Measurements from ENCODE around the gene ERBB2. TPM values are rescaled to one million over a fixed set of nuclear protein-coding genes. Genes with fewer than 3 reads are reported as not detected.

ERBB2 gene
- total RNA-seq (2014; rRNA removed; shearing (Covaris generic)), result 31.3 and 44.2 TPM in 2 replicates

DNA sequence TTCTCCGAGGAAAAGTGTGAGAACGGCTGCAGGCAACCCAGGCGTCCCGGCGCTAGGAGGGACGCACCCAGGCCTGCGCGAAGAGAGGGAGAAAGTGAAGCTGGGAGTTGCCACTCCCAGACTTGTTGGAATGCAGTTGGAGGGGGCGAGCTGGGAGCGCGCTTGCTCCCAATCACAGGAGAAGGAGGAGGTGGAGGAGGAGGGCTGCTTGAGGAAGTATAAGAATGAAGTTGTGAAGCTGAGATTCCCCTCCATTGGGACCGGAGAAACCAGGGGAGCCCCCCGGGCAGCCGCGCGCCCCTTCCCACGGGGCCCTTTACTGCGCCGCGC is at the start of gene ERBB2:
Gene ERBB2, plus strand, starts transcription at position 247 of the 330 bp plus-strand sequence. CDS start 175 bp downstream, outside the sequence.

GRCh38 chr17:39664581-39665561 is 35.0 kb upstream of the ERBB2 start, which contains the start of gene TCAP:
TSS of gene TCAP (plus strand) at chr17:39665349. CDS start at chr17:39665360, 11 bp downstream.

DNA sequence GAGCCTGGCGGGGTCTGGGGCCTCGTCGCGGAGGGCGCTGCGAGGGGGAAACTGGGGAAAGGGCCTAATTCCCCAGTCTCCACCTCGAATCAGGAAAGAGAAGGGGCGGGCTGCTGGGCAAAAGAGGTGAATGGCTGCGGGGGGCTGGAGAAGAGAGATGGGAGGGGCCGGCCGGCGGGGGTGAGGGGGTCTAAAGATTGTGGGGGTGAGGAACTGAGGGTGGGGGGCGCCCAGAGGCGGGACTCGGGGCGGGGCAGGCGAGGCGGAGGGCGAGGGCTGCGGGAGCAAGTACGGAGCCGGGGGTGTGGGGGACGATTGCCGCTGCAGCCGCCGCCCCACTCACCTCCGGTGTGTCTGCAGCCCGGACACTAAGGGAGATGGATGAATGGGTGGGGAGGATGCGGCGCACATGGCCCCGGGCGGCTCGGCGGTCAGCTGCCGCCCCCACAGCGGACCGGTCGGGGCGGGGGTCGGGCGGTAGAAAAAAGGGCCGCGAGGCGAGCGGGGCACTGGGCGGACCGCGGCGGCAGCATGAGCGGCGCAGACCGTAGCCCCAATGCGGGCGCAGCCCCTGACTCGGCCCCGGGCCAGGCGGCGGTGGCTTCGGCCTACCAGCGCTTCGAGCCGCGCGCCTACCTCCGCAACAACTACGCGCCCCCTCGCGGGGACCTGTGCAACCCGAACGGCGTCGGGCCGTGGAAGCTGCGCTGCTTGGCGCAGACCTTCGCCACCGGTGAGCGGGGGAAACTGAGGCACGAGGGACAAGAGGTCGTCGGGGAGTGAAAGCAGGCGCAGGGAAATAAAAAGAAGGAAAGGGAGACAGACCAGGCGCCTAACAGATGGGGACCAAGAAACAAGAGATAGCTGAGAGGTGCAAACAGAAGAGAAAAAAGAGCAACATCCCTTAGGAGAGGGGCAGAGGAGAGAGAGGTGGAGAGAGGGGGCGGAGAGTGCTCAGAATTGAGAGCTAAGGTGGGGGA is 31.6 kb upstream of the ERBB2 start, which contains the start of gene PNMT:
Gene PNMT, plus strand, starts transcription at position 509 of the 980 bp plus-strand sequence. Its CDS starts 23 bp downstream, at position 532.

DNA sequence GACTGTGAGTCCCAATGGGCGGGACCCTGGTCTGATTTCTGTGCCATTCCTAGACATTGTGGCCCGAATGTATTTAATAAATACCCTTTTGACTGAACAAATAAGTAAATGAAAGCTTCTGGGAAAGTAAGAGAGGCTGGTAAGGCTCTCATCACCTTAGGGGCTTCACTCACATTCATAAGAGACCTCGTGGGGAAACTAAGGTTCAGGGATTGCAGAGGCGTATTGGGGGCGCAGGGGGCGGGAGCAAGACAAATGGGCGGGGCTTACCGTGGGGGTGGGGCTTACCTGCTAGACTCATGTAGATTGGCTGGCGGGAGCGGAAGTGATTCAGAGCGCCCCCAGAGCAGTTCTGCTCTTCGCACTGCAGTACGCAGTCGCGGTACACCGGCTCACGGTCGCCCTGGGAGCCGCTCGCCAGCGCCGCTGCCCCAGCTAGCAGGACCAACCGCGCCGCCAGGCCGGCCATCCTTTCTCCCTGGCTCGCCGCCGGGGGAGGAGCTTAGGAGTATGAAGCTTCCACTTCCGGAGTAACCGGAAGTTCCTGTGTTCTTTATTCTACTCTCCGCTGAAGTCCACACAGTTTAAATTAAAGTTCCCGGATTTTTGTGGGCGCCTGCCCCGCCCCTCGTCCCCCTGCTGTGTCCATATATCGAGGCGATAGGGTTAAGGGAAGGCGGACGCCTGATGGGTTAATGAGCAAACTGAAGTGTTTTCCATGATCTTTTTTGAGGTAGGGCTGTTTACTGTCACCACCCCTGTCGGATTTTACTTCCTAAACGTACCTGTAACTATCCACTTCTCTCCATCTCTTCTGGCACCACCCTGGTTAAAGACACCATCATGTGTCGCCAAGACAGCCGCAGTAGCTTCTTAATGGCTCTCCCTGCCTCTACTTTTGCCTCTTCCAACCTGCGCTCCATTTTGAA is 12.1 kb upstream of the ERBB2 start, which contains the start of gene PGAP3:
Gene PGAP3, minus strand, starts transcription at position 512 of the 929 bp plus-strand sequence. Its CDS starts 43 bp downstream, at position 469.

DNA sequence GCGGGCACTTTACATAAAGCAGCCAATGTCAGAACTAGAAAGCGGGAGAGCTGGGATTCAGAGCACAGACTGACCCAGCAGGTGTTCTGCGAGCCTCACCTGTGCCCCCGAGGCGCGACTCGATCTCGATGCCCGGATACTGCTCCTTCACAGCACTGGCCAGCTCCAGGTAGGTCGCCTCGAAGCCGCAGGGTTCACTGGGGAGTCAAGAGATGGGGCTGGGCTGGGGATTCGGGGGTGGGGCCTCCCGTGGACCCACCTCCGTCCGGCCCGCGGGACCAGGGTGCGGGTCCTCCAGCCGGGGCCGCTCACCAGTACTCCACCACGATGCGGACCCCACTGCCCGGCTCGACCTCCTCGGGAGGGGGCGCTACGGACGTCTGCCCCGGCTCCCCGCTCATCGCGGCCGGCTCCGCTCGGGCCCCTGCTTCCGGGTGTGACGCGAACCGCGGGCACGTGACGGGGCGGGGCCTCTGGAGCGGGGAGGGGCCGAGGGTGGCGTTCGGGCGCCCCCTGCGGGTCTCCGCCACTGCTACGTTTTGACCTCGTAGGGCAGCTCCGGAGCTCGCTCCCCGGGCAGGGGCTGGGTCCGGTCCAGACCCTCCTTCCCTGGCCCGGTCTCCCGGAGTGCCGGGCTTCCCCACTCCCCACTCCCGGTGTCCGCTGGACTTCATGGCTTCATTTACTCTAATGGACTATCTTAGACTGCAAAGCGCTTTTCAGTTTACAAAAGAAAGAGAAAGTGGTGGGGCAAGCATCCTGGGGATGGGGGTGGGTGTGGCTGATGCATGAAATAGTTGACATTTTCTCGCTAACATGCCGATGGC is 30.4 kb downstream of the ERBB2 start, which contains the start of gene MIEN1:
Gene MIEN1, minus strand, starts transcription at position 438 of the 827 bp plus-strand sequence. Its CDS starts 37 bp downstream, at position 401.

DNA sequence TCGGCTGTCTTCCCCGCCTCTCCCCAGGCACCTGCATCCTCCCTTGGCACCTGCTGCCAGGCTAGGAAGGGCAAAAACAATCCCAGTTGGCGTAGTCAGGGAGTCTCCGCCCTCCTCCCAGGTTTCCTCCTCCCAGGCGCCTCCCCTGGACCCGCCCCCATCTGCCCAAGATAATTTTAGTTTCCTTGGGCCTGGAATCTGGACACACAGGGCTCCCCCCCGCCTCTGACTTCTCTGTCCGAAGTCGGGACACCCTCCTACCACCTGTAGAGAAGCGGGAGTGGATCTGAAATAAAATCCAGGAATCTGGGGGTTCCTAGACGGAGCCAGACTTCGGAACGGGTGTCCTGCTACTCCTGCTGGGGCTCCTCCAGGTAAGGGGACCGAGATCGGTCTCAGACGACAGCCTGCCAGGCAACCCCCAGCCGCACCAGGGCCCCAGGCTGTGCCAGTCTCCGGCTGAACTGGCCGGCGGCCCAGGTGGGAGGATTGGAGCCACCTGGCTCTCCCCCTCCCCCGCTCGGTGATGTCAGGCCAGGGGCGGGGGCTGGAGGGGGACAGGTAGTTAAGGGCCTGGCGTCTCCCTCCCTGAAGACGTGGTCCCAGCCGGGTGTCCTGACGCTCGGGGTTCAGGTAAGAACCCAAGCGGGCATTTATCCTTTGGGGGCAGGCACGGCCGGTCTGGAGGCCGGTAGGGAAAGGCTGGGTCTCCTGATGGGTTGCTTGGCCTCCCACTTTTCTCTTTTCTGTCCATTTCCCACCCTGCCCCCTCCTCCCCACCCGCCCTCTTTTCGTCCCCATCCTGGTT is 38.1 kb downstream of the ERBB2 start, which contains the start of gene GRB7:
Gene GRB7, plus strand, starts transcription at position 179 of the 808 bp plus-strand sequence. CDS start 4,364 bp downstream, outside the sequence.

Small RNA genes within 50 kb of the gene (small RNA-seq; reads per million reads assigned to genes)
- gene MIR4728, result not detected

Other genes with a start within 250 kb of the ERBB2 start
- gene MED1, start 248.8 kb upstream of the ERBB2 start, total RNA-seq (2014; rRNA removed; shearing (Covaris generic)), result 27.1 and 29.2 TPM in 2 replicates
- gene CDK12, start 238.6 kb upstream of the ERBB2 start, total RNA-seq (2014; rRNA removed; shearing (Covaris generic)), result 45.3 and 48.8 TPM in 2 replicates
- not detected in 2 replicates for gene NEUROD2, start 92.1 kb upstream of the ERBB2 start, total RNA-seq (2014; rRNA removed; shearing (Covaris generic))
- gene PPP1R1B, start 73.1 kb upstream of the ERBB2 start, total RNA-seq (2014; rRNA removed; shearing (Covaris generic)), result 1.4 TPM in 2 replicates
- gene STARD3, start 62.9 kb upstream of the ERBB2 start, total RNA-seq (2014; rRNA removed; shearing (Covaris generic)), result 37.3 and 37.7 TPM in 2 replicates
- gene TCAP, start 34.7 kb upstream of the ERBB2 start, total RNA-seq (2014; rRNA removed; shearing (Covaris generic)), result 1.1 and 1.6 TPM in 2 replicates
- 0.60 and 0.96 TPM in 2 replicates for gene PNMT, start 31.6 kb upstream of the ERBB2 start, total RNA-seq (2014; rRNA removed; shearing (Covaris generic))
- gene PGAP3, start 12.0 kb upstream of the ERBB2 start, total RNA-seq (2014; rRNA removed; shearing (Covaris generic)), result 12.2 and 13.9 TPM in 2 replicates
- 92.9 and 99.2 TPM in 2 replicates for gene MIEN1, start 30.5 kb downstream of the ERBB2 start, total RNA-seq (2014; rRNA removed; shearing (Covaris generic))
- 0.38 TPM in 1 of 2 replicates, not detected in the other for gene GRB7, start 37.9 kb downstream of the ERBB2 start, total RNA-seq (2014; rRNA removed; shearing (Covaris generic))
- gene IKZF3, start 164.2 kb downstream of the ERBB2 start, total RNA-seq (2014; rRNA removed; shearing (Covaris generic)), result 0.08 and 0.29 TPM in 2 replicates
- not detected in 2 replicates for gene ZPBP2, start 168.1 kb downstream of the ERBB2 start, total RNA-seq (2014; rRNA removed; shearing (Covaris generic))
- 2.9 TPM in 2 replicates for gene GSDMB, start 218.6 kb downstream of the ERBB2 start, total RNA-seq (2014; rRNA removed; shearing (Covaris generic))
- gene ORMDL3, start 227.5 kb downstream of the ERBB2 start, total RNA-seq (2014; rRNA removed; shearing (Covaris generic)), result 20.1 and 21.5 TPM in 2 replicates
- not detected in 2 replicates for gene LRRC3C, start 227.7 kb downstream of the ERBB2 start, total RNA-seq (2014; rRNA removed; shearing (Covaris generic))